IPS DF 6.9 (cell line): ENCODE results near the gene CAPN9.
"Not testable (repeated sequence)": the region's sequence is repeated elsewhere in the genome, so short reads cannot be mapped to it uniquely, and the experiment has no call there.

ENCODE experiments used
- DNase-seq: peaks from one replicate; pipeline ENCODE4 v3.0.0-alpha.2; 2013; ENCODE audit warnings: low read depth, low spot score
- H3K27ac ChIP-seq: one replicate; pipeline ENCODE4 v1.5.1; 2013; ENCODE audit warnings: low read length, control low read depth
- H3K27me3 ChIP-seq: 2 replicates; pipeline ENCODE4 v1.6.1; 2013; ENCODE audit warnings: mild to moderate bottlenecking, low read length; ENCODE audit not compliant: control insufficient read depth, insufficient read depth
- H3K36me3 ChIP-seq: 2 replicates; pipeline ENCODE4 v1.6.1; 2013; ENCODE audit warnings: low read length; ENCODE audit not compliant: control insufficient read depth, insufficient read depth
- H3K4me1 ChIP-seq: 2 replicates; pipeline ENCODE4 v1.6.1; 2013; ENCODE audit warnings: low read length; ENCODE audit not compliant: control insufficient read depth, insufficient read depth
- H3K4me3 ChIP-seq: 2 replicates; pipeline ENCODE4 v1.5.1; 2013; ENCODE audit warnings: mild to moderate bottlenecking, low read length
- H3K9me3 ChIP-seq: 2 replicates; pipeline ENCODE4 v1.6.1; 2013; ENCODE audit warnings: low read length, inconsistent platforms; ENCODE audit not compliant: control insufficient read depth, insufficient read depth
- WGBS: extraction: QIAGEN DNeasy Blood & Tissue Kit; methylation state at CpG from one replicate; pipeline ENCODE4 v1.1.7; 2013; ENCODE audit warnings: mixed read lengths, missing lambda C conversion rate; ENCODE audit not compliant: insufficient read length, insufficient coverage; 5-methylcytosine and 5-hydroxymethylcytosine counted together

The CAPN9 gene

DNA sequence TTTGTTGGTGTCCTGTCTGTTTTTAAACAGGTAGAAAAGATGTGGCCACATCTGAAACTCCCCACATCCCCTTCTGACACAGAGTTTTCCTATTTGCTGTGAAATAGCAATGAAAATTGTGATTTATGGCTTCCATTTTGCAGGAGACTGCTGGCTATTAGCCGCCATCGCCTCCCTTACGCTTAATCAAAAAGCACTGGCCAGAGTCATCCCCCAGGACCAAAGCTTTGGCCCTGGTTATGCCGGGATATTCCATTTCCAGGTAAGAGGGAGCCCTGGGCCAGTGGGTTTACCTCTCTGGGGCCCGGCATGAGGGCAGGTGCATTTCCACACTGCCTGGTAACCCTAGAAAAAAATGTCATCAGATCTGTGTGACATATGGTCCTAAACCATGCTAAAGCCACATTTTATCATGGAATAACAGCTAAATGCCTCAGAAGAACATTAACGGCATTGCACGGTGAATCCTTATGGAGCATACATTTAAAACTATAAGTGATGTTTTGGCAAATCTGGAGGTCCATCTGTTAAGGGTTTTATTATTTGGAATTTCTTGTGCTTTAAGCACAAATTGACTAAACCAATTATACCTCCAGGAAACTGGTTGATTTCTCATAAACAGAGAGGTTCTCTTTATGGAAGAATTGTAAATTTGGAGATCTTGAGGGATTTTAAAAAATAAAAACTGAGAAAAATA, 12.3 kb downstream of the CAPN9 start:
- no peak overlapping the region for H3K27ac ChIP-seq
- H3K4me3 ChIP-seq = no peak overlapping the region
- H3K9me3 ChIP-seq = no peaks in the 10 kb centered on the region; the same call in 1 of the 2 replicates
- no peaks in the 10 kb centered on the region for H3K27me3 ChIP-seq
- H3K36me3 ChIP-seq = no peaks in the 10 kb centered on the region
- H3K4me1 ChIP-seq = no peaks in the 10 kb centered on the region
- WGBS = no CpG with 5 or more reads among the region's 7 CpGs
- no peak for DNase-seq

DNA sequence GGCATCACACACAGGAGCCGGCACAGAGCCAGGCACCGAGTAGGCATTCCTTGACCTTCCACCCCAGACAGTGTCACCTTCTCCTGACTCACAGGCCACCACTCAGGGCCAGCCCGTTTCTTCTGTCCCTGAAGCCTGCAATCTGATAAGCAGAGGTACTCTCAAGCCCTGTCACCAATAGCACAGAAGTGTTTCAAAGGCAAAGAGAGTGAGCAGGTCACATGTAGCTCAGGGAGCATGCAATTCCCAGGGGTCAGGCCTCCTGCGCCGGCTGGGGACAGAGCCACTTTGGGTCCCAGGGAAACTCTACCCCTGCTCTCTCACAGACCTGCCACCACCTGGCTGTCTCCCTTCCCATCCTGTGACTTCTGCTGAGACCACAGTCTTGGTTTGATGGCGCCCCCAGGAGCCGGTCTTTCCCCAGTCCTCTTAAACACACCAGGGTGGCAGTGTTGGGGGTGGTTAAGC, 13.2 kb downstream of the CAPN9 start:
- Histone ChIP-seq H3K4me3 (no peak overlapping the region), H3K27me3 (no peaks in the 10 kb centered on the region), H3K9me3 (no peaks in the 10 kb centered on the region; the same call in 1 of the 2 replicates), H3K27ac (no peak overlapping the region), H3K4me1 (no peaks in the 10 kb centered on the region), H3K36me3 (no peaks in the 10 kb centered on the region)
- no CpG with 5 or more reads among the region's 7 CpGs for WGBS
- no peak for DNase-seq

DNA sequence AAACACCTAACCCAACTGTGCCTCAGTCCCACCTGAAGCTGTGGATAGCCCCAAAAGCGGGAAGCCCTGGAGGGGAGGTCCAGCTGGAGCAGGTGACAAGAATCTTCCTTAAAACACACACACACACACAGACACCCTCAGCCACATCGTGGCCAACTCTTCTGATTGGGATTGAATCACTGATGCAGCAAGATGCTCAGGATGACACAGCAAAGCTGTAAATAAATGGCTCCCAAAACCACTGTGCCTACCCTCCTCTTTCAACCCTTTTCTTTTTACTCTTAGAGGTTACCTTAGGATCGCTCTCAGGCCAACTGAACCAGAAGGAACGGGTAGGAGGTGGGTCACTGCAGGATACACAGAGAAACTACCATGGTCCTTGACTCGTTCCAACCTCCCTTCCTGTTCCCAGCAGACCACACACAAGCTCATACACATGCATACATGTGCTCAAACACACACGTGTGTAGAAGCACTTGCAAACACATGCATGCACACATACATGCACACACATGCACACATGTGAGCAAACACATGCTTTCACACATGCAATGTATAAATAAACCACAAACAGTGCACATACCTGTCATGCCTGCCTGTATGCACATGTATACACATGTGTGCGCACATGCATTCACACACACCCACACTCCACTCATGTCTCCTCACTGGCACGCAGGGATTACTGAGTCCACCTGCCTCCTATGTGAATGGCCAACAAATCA, 14.4 kb downstream of the CAPN9 start:
- Histone ChIP-seq H3K4me1 (no peaks in the 10 kb centered on the region), H3K27ac (no peak overlapping the region), H3K27me3 (no peaks in the 10 kb centered on the region), H3K9me3 (no peaks in the 10 kb centered on the region; the same call in 1 of the 2 replicates), H3K36me3 (no peaks in the 10 kb centered on the region), H3K4me3 (no peak overlapping the region)
- DNase-seq = no peak
- no CpG with 5 or more reads among the region's 8 CpGs for WGBS

DNA sequence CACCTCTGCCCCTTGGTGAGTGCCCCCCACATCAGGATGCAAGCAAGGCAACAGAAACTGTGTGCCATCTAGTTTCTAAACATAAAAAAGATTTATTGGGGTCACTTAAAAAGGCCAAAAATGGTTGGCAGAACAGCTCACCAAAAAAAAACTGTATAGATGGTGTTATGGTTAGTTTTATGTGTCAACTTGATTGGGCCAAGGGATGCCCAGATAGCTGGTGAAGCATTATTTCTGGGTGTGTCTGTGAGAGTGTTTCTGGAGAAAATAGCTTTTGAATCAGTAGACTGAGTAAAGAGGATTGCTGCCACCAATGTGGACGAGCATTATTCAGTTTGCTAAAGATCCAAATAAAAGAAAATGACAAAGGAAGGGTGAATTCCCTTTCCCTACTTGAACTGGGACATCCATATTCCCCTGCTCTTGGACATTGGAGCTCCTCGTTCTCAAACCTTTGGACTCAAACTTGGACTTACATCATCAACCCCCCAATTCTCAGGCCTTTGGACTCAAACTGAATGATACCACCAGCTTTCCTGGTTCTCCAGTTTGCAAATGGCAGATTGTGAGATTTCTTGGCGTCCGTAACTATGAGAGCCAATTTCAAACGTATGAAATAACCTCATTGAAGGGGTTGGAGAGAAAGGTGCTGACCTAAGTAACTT, 16.9 kb downstream of the CAPN9 start:
- no peak overlapping the region for H3K4me3 ChIP-seq
- no peak overlapping the region for H3K27ac ChIP-seq
- H3K27me3 ChIP-seq = no peaks in the 10 kb centered on the region
- H3K4me1 ChIP-seq = no peaks in the 10 kb centered on the region
- no peak for DNase-seq
- H3K9me3 ChIP-seq = no peaks in the 10 kb centered on the region; the same call in 1 of the 2 replicates
- H3K36me3 ChIP-seq = no peaks in the 10 kb centered on the region
- no CpG with 5 or more reads among the region's 5 CpGs for WGBS

DNA sequence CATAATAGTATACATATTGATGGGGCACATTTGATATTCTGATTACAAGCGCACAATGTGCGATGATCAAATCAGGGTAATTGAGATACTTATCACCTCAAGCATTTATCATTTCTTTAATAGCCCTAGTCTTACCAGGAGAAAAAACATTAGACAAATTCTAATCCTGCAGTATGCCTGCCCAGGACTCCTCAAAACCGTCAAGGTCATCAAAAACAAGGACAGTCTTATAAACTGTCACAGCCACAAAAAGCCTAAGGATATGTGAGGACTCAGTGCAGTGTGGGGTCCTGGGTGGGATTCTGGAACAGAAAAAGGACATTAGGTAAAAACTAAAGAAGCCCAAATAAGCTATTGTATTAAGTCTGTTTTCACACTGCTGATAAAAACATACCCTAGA, 19.1 kb downstream of the CAPN9 start:
- Histone ChIP-seq H3K9me3 (no peaks in the 10 kb centered on the region; the same call in 1 of the 2 replicates), H3K36me3 (no peaks in the 10 kb centered on the region), H3K4me3 (no peak overlapping the region), H3K27ac (no peak overlapping the region), H3K4me1 (no peaks in the 10 kb centered on the region), H3K27me3 (no peaks in the 10 kb centered on the region)
- no peak for DNase-seq
- WGBS = no CpG with 5 or more reads among the region's 3 CpGs

DNA sequence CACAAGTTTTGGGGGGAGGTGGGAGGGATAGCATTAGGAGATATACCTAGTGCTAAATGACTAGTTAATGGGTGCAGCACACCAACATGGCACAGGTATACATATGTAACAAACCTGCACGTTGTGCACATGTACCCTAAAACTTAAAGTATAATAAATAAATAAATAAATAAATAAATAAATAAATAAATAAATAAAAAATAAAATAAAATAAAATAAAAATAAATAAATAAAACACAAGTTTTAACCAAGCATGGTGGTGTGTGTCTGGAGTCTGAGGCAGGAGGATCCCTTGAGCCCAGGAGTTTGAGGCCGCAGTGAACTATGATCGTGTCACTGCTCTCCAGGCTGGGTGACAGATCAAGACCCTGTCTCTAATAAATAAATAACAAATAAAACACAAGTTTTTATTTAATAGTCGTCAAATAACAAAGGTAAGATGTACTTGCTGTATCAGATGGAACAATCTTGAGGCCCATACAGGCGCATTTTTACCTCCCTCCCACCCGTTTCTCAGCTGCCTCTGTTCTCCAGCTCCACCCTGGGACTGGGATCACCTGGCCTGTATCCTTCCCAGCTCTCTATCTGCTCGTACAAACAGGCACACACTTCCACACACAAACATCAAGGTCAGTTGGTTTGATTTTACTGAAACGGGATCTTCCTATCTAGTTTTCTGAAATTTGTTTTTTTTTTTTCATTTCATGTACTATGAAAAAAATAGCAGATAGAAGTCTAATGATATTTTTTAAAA, 20.8 kb downstream of the CAPN9 start:
- not testable (repeated sequence) for DNase-seq, H3K4me1 ChIP-seq, H3K9me3 ChIP-seq, H3K27me3 ChIP-seq, H3K27ac ChIP-seq, H3K4me3 ChIP-seq, H3K36me3 ChIP-seq
- WGBS = no CpG with 5 or more reads among the region's 8 CpGs

DNA sequence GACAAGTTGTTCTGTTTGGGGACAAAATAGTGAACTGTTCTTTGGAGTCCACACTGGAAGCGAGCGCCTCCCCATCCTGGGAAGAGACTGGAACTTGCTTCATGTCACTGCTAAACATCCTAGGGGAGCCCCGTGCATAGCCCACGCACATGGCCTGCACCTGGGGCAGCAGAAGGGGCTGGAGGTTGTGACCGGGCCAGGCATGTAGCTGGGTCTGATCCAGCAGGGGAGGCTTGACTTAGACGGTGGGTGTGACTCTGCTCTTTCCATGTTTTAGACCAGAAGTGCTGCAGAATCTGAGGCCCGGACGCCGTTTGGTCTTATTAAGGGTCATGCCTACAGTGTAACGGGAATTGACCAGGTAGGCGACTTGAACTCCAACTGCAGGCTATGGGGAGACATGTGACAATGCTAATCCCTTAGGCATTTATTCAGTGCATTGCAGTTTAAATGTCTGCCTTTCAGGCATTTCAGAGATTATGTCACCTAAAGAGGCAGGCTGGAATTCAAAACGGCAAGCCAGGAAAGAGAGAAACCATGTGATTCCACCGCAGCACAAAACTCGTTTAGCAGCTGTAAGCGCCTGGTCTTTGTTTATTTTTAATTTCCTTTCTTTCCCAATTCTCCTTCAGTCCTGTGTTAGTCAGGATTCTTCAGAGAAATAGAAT, 21.8 kb downstream of the CAPN9 start:
- no peaks in the 10 kb centered on the region for H3K4me1 ChIP-seq
- H3K27ac ChIP-seq = no peak overlapping the region
- no CpG with 5 or more reads among the region's 15 CpGs for WGBS
- no peak for DNase-seq
- H3K9me3 ChIP-seq = no peaks in the 10 kb centered on the region; the same call in 1 of the 2 replicates
- H3K36me3 ChIP-seq = no peaks in the 10 kb centered on the region
- H3K4me3 ChIP-seq = no peak overlapping the region
- no peaks in the 10 kb centered on the region for H3K27me3 ChIP-seq

DNA sequence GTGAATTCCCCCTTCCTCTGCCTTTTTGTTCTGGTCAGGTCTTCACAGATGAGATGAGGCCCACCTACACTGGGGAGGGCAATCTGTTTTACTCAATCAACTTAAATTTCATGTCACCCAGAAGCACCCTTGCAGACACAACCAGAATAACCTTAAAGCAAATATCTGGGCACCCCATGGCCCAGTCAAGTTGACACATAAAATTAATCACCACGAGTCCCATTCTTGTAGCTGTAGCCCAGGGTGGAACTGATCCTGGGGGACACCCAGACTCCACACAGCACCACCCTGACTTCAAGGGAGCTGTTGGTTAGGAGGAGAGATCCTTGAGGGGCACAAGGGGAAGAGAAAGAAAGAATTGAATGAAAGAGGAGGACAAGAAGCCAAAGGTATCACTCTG, 23.1 kb downstream of the CAPN9 start:
- Histone ChIP-seq H3K27me3 (no peaks in the 10 kb centered on the region), H3K9me3 (no peaks in the 10 kb centered on the region), H3K36me3 (no peaks in the 10 kb centered on the region), H3K27ac (no peak overlapping the region), H3K4me3 (no peak overlapping the region), H3K4me1 (no peaks in the 10 kb centered on the region)
- no CpG with 5 or more reads among the region's 1 CpG for WGBS
- no peak for DNase-seq

DNA sequence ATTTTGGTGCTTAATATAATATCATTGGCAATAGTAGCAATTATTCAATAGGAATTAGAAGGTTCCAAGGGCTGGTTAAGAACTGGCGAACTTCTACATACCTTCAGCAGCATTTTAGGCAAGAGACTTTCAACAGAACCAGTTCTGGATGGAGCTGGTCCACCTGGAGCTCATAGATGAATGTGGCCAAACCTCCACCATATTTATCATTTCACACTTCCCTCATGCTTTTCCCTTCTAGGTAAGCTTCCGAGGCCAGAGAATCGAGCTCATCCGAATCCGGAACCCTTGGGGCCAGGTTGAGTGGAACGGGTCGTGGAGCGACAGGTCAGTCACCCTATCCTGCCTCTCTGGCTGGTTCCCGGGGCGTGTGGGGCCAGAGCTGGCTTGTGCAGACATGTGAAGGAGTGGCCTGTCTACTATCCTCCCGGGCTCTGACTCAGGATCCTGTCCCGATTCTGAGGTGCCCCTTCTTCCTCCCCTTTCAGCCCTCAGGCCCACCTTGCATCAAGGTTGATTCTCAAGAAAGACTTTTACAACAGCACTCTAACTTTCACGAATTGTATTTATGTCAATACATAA, 24.7 kb downstream of the CAPN9 start:
- no peak for DNase-seq
- Histone ChIP-seq H3K36me3 (no peaks in the 10 kb centered on the region), H3K27ac (no peak overlapping the region), H3K4me3 (no peak overlapping the region), H3K4me1 (no peaks in the 10 kb centered on the region), H3K27me3 (no peaks in the 10 kb centered on the region), H3K9me3 (no peaks in the 10 kb centered on the region)
- WGBS = no CpG with 5 or more reads among the region's 13 CpGs
